HG03039 (cell line): ENCODE measurements around the gene LIN28A.

ENCODE experiments used
- ATAC-seq: cut with Tn5 transposase; IDR thresholded peaks from one replicate; pipeline ENCODE4 v1.9.1; 2021; ENCODE audit warnings: mild to moderate bottlenecking, moderate library complexity; ENCODE audit not compliant: unreplicated experiment

Gene LIN28A

DNA sequence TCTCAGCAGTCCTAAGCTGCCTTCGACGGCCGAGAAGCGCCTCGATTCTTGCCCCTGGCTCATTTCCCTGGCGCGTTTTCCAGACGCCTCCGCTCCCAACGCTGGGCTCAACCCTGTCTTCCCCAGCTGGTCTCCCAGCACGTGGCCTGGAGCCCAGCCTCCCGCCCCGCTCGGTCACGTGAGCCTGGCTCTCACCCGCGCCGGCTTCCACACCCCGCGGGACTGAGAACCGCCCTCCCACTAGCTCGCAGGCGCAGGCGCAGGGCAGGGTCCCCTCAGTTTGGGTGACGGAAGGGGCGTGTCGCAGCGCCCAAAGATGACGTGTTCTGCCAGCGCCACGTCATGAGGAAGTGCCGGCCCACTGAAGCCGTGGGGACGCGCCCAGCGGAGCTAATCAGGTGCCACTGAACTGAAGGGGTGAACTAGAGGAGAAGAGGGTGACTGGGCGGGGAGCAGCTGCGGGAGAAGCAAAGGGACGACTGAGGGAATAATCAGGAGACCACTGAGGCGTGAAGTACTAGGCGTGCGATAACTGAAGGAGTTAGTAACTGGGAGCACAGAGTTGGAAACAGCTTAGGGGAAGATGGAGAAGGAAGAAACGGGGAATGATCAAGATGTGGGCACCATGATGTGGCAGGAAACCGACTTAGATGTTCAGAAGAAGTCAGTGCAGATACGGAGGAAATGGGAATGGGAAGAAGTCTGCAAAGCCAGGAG, 21.5 kb downstream of the LIN28A start, which contains the start of gene DHDDS:
TSS of gene DHDDS (plus strand) at position 343 of the 717 bp plus-strand sequence. CDS start 625 bp downstream, outside the sequence.
- ATAC-seq = peak; percentile 91

DNA sequence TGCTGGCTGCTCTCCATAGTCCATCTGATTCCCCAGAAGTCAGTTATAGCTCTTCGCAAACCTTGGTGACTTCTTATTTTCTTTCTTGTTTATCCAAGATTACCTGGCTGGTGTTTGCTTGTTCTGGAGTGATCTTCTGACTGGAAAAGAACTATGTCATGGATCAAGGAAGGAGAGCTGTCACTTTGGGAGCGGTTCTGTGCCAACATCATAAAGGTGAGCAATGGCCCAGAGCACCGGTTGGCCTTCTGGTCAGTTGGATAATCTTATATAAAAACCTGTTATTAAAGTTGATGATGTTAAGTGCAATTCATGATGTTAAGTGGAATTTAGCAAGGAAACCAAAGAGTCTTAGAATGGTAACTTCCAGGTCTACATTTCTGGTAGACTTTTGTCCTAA, 22.2 kb downstream of the LIN28A start:
- ATAC-seq = no peak

DNA sequence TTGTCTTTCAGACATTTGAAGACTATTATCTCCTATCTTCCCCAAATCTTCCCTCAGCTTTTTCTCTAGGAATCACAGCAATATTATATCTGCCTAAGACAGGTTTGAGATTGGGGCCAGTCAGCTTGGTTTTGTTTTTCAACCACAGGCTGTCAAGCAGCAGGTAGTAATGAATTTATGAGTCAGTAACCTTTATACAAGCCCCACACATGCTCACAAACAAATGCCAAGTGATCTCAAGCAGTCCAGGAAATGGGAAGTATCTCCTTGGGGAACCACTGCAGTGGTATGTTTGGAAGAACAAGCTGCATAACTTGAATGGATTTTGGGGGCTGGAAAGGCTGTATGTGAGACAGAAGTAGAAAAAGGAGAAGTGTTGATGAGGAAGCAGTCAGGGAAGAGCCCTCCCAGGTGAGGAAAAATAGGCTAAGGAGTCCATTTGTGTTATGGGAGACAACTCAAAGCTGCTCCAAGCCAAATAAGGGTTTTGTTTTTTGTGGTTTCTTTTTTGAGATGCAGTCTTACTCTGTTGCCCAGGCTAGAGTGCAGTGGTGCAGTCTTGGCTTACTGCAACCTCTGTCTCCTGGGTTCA, 23.6 kb downstream of the LIN28A start:
- no peak for ATAC-seq

DNA sequence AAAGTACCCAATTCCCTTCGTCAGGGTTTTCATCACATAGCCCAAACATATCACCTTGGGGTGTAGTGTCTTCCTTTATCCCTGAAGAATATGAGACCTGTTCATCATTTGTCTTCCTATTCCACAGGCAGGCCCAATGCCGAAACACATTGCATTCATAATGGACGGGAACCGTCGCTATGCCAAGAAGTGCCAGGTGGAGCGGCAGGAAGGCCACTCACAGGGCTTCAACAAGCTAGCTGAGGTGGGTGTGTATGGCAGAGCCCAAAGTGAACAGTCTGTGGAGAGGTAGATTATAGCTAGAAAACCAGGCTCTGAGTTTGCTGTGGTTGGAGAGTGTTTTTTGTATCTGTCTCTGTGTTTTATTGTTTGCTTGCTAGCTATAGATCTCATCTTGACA, 27.4 kb downstream of the LIN28A start:
- no peak for ATAC-seq

DNA sequence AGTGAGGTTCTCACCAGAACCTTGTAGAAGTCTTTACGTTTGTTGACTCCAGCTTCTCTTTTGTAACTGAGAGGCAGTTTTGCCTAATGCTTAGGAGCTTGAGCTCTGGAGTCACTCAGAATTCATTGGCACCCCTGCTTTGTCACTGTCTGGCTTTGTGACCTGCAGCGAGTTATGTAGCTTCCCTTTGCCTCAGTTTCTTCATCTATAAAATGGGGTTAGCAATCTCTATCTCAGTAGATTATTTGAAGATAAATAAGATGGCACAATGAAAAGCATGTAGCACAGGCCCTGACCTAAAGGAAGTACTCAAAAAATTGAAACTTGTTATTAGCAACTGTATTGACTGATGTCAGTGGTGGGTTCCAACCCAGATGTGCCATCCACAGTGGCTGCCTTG, 29.6 kb downstream of the LIN28A start:
- ATAC-seq = no peak

DNA sequence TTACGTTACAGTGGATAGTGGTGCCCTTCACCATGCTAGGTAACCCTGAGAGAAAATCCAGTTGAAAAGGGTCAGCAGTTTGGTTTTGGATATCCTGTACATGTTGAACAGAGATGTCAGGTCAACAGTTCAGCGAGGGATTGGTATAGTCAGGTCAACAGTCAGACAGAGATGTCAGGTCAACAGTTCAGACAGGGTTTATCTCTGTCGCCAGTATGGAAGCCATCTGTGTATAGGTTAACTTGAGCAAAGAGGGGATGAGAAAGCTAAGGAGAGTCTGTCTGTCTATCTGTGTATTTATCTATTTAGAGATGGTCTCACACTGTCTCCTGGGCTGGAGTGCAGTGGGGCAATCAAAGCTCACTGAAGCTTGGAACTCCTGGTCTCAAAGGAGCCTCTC, 39.3 kb downstream of the LIN28A start:
- ATAC-seq = no peak

DNA sequence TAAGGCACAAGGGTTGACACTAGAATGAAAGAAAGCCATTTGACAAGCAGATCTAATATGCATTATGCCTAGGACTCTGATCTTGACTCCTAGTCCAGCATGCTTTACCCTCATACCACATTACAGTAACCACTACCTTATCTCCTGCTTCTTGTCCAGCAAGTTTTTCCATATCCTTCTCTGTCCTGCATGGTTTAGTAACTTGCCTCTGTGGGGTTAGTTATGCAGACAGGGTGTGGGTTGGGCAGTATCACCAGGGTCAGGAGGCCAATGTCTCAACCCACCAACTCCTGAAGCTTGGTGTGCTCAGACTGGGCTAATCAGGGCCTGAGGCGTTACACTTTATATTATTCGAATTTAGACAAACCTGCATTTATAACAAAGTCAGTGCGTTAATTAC, 40.3 kb downstream of the LIN28A start:
- no peak for ATAC-seq

DNA sequence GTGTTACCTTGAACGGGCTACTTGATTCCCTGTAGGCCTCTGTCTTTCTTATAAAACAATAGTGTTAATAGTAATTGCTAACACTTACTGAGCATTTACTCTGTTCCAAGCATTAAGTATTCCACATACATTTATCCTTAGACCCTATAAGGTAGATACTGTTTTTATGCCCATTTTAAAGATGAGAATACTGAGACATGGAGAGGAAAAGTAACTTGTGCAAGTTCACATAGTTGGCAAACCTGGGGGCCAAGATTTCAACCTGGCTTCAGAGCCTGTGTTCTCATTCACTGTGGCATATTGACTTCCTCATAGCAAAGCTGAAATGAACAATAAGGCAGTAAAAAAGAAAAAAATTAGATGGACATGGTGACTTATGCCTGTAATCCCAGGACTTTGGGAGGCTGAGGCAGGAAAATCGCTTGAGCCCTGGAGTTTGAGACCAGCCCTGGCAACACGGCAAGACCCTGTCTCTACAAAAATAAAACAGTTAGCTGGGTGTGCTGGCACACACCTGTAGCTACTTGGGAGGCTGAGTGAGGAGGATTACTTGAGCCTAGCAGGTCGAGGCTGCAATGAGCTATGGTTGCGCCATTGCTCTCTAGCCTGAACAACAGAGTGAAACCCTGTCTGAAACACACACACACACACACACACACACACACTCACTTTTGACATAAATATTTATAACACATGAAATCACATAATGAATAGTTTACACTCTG, 42.0 kb downstream of the LIN28A start:
- no peak for ATAC-seq

DNA sequence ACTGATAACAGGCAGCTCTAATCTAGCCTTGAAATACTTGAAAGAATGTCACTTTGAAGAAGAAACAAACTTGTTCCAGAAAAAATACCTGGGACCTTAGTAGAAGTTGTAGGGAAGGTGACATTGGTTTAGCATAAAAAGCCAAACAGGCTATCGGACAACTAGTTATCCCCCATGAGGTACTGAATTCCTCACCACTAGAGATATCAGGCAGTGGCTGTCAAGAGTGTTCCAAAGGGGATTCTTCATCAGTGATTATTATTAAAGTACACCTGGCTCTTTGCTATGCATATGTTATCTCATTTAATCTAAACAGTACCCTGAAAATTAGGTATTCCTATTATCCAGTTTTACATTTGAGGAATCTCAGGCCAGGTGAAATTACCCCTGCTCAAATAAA, 48.5 kb downstream of the LIN28A start:
- no peak for ATAC-seq

DNA sequence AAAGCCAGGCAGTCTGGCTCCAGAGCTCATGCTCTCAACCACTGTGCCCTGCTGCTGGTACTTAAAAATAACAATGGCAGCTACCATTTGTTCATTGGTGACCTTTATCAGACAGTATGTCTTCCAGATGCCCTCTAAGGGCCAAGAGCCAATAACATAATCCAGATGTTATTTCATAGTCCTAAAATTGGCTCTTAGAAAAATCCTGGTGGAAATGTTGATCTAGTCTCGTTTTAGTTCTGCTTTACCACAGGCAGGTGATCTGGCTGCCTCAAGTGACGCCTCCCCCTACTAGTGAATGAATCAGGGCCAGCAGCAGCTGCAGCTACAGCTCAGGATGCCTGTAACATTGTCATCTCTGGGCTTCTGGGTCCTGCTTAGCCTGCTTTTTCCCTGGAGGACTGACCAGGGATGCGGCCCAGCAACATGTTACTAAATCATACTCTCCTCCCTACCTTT, 49.0 kb downstream of the LIN28A start:
- no peak for ATAC-seq

DNA sequence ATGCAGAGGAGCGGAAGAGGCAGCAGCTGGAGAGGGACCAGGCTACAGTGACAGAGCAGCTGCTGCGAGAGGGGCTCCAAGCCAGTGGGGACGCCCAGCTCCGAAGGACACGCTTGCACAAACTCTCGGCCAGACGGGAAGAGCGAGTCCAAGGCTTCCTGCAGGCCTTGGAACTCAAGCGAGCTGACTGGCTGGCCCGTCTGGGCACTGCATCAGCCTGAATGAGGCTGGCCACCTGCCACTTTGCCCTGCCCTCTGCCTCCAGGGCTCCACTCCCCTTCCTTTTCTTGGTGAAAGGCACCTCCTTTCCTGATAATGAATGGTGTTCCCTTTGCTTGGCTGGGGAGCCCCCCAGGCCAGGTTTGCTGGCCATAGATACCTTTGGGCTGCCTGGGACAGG, 58.3 kb downstream of the LIN28A start:
- no peak for ATAC-seq

DNA sequence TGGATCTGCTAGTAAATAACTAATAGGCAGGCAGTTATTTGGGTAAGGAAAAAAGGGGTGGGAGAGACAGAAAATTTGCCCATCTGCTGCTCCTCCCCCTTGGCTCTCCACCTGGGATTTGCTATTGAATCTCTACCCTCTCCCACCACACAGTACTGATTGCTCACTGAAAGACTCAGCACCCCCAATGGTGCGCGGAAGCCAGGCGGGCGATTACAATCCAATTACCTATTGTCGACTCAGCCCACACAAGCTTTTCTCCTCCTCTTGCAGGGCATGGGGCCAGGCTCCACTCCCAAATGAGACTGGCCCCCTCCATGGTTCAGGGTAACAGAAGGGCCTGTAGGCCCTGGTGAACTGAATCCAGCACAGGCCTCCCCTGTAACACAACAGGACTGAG, 58.9 kb downstream of the LIN28A start:
- ATAC-seq = no peak

DNA sequence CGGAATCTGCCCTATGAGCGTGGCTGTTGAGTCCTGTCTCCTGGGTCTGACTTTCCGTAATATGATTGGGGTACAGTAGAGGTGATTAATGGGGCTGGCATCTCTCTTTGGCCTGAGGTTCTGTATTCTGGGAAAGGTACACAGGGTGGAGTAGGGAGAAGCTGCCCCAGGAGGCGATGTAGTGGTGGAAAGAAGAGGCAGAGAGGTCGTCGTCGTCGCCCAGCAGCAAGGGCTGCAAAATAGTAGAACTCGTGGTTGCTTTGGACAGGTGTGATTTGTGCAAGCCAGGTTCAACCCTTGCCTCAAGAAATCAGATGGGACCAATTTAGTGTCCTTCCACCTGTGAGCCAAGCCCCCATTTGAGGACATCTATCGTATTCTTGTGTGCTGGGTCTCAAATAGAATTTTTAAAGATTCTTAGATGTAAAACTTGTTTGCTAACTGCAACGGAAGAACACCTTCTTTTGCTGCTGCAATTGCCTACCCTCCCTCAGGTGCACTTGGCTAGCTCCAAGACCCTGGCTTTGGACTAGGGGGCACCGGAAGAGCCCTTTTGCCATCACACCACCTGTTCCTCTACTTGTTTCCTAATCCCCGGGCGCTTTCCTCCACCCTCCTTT, 60.4 kb downstream of the LIN28A start:
- ATAC-seq = no peak

DNA sequence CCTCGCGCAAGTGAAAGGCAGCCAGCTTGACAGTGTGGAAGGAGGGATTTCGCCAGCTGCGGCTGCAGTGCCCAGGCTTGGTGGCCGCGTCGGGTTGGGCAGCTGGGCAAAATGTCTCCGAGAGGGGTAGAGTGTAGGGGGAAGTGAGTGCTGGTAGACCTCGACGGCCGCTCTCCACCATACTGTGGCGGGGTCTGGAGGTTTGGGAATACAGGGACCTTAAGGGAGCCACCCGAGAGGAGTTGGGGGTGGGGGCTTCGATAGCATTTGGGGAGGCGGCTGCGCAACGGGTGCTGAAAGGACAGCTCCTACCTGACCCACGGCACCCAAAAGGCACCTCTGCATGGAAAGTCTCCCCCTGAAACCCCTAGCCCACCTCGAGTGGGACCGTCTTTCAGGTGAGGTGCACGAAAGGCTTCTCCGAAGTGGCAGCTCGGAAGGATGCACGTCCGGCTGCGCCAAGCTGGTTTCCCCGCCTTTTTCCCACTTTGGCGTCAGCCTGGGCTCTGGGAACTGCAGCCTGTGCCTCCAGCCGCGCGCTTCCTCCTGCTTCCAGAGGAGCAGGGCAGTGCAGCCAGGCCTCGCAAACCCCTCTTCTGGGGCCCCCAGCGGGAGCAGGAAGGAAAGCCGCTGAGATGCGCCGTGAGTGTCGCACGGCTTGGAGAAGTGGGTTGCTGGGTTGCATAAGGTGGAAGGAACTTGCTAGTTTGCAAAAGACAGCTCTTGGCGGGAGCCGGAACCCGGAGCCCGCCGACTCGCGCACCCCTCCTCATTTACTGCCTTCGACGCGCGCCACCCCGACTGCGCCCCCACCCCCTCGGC, 61.1 kb downstream of the LIN28A start:
- ATAC-seq = peak; percentile 2

DNA sequence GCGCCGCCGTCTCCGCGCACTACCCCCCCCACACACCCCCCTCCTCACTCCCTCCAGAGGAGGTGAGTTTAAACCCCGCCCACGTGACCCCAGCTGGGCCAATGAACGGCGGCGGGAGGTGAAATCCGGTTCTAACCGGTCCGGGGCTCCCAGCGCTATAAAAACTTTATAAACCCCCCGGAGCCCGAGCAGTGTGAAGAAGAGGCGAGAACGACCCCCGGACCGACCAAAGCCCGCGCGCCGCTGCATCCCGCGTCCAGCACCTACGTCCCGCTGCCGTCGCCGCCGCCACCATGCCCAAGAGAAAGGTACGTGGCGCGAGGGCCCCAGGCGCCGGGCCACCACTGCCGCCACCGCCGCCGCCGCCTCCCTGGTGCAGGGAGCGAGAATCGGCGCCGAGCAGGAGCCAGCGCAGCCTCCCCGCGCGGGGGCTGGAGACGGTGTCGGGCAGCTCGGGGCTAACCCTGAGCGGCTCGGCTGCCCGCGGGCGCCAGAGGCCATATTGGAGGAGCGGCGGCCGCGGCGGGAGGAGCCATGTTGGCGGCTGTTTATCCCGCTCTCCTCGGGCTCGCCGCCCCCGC, 61.8 kb downstream of the LIN28A start, which contains the start of gene HMGN2:
TSS of gene HMGN2 (plus strand) at position 121 of the 581 bp plus-strand sequence. CDS start at position 294, 173 bp downstream.
- peak; percentile 34 for ATAC-seq

DNA sequence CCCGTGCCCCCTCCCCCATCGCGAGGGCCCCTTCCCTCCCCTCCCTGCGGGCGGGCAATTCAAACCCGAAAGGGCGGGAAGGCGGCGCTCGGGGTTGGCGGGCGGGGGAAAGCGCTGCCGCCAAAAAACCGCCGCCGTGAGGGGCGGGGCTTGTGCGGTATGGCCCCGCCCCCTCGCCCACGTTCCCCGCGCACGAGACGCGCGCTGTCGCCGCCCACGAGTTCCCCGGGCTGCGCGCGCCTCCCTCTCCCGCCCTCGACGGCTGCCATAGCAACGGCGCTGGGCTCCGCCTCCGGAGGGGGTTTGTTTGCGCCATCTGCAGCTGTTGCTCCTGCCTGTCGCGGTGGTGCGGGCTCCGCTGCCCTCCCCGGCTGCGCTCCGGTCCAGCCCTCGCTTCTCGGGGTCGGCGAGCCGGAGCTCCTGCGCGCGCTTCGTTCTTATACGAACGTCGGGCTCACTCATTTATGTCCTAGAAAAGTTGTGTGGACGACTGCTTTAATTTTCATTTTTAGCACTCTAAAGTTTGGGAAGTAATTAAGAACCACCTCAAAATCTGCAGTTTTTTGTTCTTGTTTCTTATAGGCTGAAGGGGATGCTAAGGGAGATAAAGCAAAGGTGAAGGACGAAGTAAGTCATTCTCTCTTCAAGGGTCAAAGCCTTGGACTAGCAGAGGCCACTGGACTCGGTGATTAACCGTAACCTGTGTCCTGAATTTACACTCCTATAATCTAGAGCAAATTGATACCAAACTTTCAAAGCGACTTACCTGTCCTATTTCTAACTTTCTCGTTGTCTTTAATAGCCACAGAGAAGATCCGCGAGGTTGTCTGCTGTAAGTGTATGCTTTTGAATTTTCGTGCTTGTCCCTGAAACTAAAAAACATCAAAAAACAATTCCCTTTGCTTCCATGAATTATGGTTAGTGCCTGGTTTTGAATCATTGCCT, 62.6 kb downstream of the LIN28A start:
- ATAC-seq = peak; percentile 76

DNA sequence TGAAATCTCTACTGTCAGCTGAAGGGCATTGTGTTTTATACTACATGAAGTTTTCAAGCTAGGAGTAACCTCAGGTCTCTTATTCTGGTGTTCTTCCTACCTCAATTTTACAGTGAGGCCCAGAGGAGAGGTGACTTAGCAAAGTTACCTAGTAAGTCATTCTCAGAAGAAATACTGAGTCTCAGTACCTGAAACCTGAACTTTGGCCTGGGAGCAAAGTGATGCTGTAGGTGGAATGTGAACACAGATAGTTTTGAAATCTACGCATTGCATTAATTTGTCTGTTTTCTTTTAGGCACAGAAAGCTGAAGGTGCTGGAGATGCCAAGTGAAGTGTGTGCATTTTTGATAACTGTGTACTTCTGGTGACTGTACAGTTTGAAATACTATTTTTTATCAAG, 64.2 kb downstream of the LIN28A start:
- ATAC-seq = no peak

DNA sequence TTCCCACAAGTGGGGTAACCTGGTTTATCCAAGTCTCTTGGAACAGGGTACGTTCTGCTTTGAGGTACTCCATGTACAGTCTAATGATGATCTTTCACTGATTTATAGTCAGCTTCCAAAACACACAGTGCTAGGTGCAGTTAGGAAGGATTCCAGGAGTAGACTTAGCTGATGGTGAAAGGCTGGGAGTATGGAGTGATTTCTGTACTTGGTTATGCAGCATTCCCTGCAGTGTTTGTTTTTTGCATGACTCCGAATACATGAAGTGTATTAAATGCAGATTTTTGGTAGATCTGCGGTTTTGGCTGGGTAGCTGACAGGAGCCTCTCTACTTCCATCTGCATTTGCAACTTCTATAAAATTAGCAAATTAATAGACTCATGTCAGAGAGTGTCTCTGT, 65.4 kb downstream of the LIN28A start:
- no peak for ATAC-seq

DNA sequence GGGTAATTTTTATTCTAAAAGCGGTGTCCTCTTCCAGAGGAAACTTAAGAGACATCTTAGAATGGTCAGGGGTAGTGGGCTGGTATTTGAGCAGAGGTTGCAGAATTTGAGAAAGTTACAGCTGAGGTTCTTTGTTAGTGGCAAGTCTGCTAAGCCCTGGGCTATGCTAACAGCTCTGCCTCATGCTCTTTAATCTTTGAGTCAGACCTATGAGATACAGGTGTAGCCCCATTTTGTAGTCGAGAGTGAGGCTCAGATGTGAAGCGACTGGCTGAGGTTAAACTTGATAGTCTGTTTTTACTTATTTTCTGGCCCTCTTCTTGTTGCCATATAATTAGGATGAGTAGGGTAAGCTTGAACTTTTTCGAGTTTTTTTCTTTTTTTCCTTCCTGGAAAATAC, 66.3 kb downstream of the LIN28A start:
- no peak for ATAC-seq
